Measurements from ENCODE around the gene SLC35D1.

Gene SLC35D1

DNA sequence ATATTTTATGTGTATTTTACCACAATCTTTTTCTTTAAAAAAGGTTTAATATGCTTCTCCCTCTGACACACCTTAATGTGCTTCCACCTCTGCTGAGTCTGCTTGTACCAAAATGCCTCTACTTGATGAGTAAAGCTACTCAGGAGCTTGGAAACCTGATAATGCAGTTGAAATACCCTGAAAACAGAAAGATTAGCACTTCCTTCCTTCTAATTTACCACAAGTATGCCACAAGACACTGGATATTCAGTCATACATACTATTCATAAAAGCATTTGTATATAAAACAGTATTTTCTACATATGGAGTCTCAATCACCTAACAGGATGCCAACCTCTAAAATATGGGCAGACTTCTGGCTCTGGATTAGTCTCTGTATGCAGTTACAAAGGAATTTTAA lies 55.0 kb downstream of the SLC35D1 start:
- DNase-seq (ENCODE audit: extremely low spot score), result no peak
- ChIA-PET CTCF (no interaction called here), POLR2A (no interaction called here)
- TF ChIP-seq ELF4 (IDR thresholded peaks at IDR 0.05) (no peak), TARDBP (IDR thresholded peaks at IDR 0.05) (no peak), NFRKB (IDR thresholded peaks at IDR 0.05) (no peak), ZNF384 (IDR thresholded peaks at IDR 0.05) (no peak), SUZ12 (IDR thresholded peaks at IDR 0.05) (no peak), ARNT (IDR thresholded peaks at IDR 0.05) (no peak), BHLHE40 (IDR thresholded peaks at IDR 0.05; ENCODE audit: borderline replicate concordance) (no peak), PKNOX1 (IDR thresholded peaks at IDR 0.05) (no peak), HDGF (IDR thresholded peaks at IDR 0.05; ENCODE audit: borderline replicate concordance) (no peak), L3MBTL2 (conservative IDR thresholded peaks at IDR 0.05) (no peak), SP1 (IDR thresholded peaks at IDR 0.05) (no peak), CTBP1 (IDR thresholded peaks at IDR 0.05; ENCODE audit: borderline replicate concordance) (no peak), FOXA1 (IDR thresholded peaks at IDR 0.05) (no peak)

GRCh38 chr1:66996018-66996682 lies 57.8 kb downstream of the SLC35D1 start:
- POLR2A ChIA-PET, result interaction anchor here (0.6 to 2.0 kb wide), 2 partner anchors 57 to 302 kb away, joined by 3 to 4 read pairs; no protein-coding TSS in a partner anchor
- DNase-seq (ENCODE audit: extremely low spot score), result peak; percentile 70

DNA sequence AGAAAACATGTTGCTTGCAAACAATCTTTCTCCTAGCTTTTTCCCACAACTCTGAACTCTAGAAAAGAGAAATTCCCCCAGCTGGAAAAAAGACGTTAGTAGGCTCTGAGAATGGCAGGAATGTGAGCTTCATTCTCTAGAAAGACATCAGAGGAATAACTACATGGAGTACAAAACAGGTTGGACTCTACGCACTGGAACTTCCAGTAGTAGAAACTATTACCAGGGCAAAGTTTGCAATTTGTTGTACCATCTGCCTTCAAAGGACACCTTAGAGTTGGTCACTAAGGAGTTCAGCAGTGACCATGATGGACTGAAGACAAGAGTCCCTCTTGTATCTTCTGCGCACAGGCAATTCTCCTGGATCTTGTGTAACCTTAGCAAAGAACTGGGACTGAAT lies 60.9 kb downstream of the SLC35D1 start:
- DNase-seq (ENCODE audit: extremely low spot score), result no peak
- TF ChIP-seq HDGF (IDR thresholded peaks at IDR 0.05; ENCODE audit: borderline replicate concordance), result no peak
- CTCF ChIA-PET, result interaction anchor here (1.6 kb wide), 1 partner anchor 156 kb away, joined by 4 read pairs; no protein-coding TSS in a partner anchor
- POLR2A ChIA-PET, result no interaction called here

More at GRCh38 chr1:66996018-66996682, 57.8 kb downstream of the SLC35D1 start:
- CTCF ChIA-PET, result interaction anchor here (0.6 to 3.0 kb wide), 9 partner anchors 10 to 254 kb away, joined by 3 to 22 read pairs (median 3); no protein-coding TSS in a partner anchor
- TF ChIP-seq L3MBTL2 (conservative IDR thresholded peaks at IDR 0.05), result no peak
- no peak for TF ChIP-seq NFRKB (IDR thresholded peaks at IDR 0.05)
- no peak for TF ChIP-seq SP1 (IDR thresholded peaks at IDR 0.05)
- no peak for TF ChIP-seq CTBP1 (IDR thresholded peaks at IDR 0.05; ENCODE audit: borderline replicate concordance)
- TF ChIP-seq LEF1 (IDR thresholded peaks at IDR 0.05; ENCODE audit: borderline replicate concordance), result no peak
- TF ChIP-seq BHLHE40 (IDR thresholded peaks at IDR 0.05; ENCODE audit: borderline replicate concordance), result no peak
- no peak for TF ChIP-seq FOXK2 (IDR thresholded peaks at IDR 0.05)
- TF ChIP-seq ARNT (IDR thresholded peaks at IDR 0.05), result no peak
- no peak for TF ChIP-seq HDGF (IDR thresholded peaks at IDR 0.05; ENCODE audit: borderline replicate concordance)
- no peak for TF ChIP-seq TARDBP (IDR thresholded peaks at IDR 0.05)
- no peak for TF ChIP-seq PKNOX1 (IDR thresholded peaks at IDR 0.05)

DNA sequence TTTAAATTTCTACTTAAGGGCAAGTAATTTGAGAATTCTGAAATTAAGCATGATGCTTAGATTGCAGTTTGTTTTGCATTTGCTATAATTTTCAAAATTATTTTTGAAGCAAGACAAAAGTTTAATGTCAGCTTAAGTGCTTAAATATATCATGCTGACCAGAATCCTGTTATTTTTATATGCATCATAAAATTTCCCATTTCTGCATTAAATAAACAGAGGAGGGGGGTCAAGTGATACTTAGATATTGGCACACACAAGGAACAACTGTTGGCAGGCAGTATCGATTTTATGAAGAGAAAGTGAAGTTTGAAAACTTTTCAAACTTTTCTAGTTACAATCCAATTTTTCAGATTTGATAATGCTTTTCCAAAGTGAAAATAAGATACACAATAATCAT lies 68.1 kb downstream of the SLC35D1 start:
- ChIA-PET POLR2A (no interaction called here), CTCF (interaction anchor here (0.6 kb wide), 1 partner anchor 354 kb away, joined by 3 read pairs; no protein-coding TSS in a partner anchor)
- TF ChIP-seq ZNF384 (IDR thresholded peaks at IDR 0.05), result 0 out of 2 replicates have a peak, but pooled peaks have one; percentile 6
- TF ChIP-seq HDGF (IDR thresholded peaks at IDR 0.05; ENCODE audit: borderline replicate concordance), result no peak
- TF ChIP-seq SP1 (IDR thresholded peaks at IDR 0.05), result no peak
- no peak for DNase-seq (ENCODE audit: extremely low spot score)

GRCh38 chr1:66984491-66984890 lies 69.5 kb downstream of the SLC35D1 start:
- TF ChIP-seq PKNOX1 (IDR thresholded peaks at IDR 0.05), result no peak
- no peak for TF ChIP-seq BHLHE40 (IDR thresholded peaks at IDR 0.05; ENCODE audit: borderline replicate concordance)
- TF ChIP-seq SUZ12 (IDR thresholded peaks at IDR 0.05), result no peak
- TF ChIP-seq L3MBTL2 (conservative IDR thresholded peaks at IDR 0.05), result no peak
- no peak for TF ChIP-seq FOXM1 (IDR thresholded peaks at IDR 0.05; ENCODE audit: borderline replicate concordance)
- TF ChIP-seq ZNF384 (IDR thresholded peaks at IDR 0.05), result no peak
- TF ChIP-seq SP1 (IDR thresholded peaks at IDR 0.05), result no peak
- no peak for TF ChIP-seq ARNT (IDR thresholded peaks at IDR 0.05)
- no peak for TF ChIP-seq TARDBP (IDR thresholded peaks at IDR 0.05)
- TF ChIP-seq ELF4 (IDR thresholded peaks at IDR 0.05), result no peak
- TF ChIP-seq FOXA1 (IDR thresholded peaks at IDR 0.05), result no peak
- no peak for TF ChIP-seq FOXK2 (IDR thresholded peaks at IDR 0.05)
- TF ChIP-seq HDGF (IDR thresholded peaks at IDR 0.05; ENCODE audit: borderline replicate concordance), result no peak
- TF ChIP-seq NFRKB (IDR thresholded peaks at IDR 0.05), result no peak
- TF ChIP-seq CTBP1 (IDR thresholded peaks at IDR 0.05; ENCODE audit: borderline replicate concordance), result no peak
- TF ChIP-seq LEF1 (IDR thresholded peaks at IDR 0.05; ENCODE audit: borderline replicate concordance), result no peak
- no peak for DNase-seq (ENCODE audit: extremely low spot score)
- POLR2A ChIA-PET, result no interaction called here
- CTCF ChIA-PET, result no interaction called here

GRCh38 chr1:66982561-66983260 lies 71.2 kb downstream of the SLC35D1 start:
- CTCF ChIA-PET, result no interaction called here
- no peak for TF ChIP-seq ARNT (IDR thresholded peaks at IDR 0.05)
- TF ChIP-seq BHLHE40 (IDR thresholded peaks at IDR 0.05; ENCODE audit: borderline replicate concordance), result no peak
- no peak for TF ChIP-seq ELF4 (IDR thresholded peaks at IDR 0.05)
- TF ChIP-seq FOXK2 (IDR thresholded peaks at IDR 0.05), result no peak
- no peak for TF ChIP-seq CTBP1 (IDR thresholded peaks at IDR 0.05; ENCODE audit: borderline replicate concordance)
- TF ChIP-seq PKNOX1 (IDR thresholded peaks at IDR 0.05), result no peak
- TF ChIP-seq L3MBTL2 (conservative IDR thresholded peaks at IDR 0.05), result no peak
- no peak for TF ChIP-seq ZNF384 (IDR thresholded peaks at IDR 0.05)
- TF ChIP-seq FOXA1 (IDR thresholded peaks at IDR 0.05), result no peak
- no peak for TF ChIP-seq SUZ12 (IDR thresholded peaks at IDR 0.05)
- no peak for TF ChIP-seq NFRKB (IDR thresholded peaks at IDR 0.05)
- POLR2A ChIA-PET, result no interaction called here
- DNase-seq (ENCODE audit: extremely low spot score), result no peak
